Muscle layer of colon (tissue), 2 donors: ENCODE results near the gene SRPRB.

Experiments
- H3K27ac ChIP-seq: one replicate; pipeline ENCODE4 v1.7.0; 2013; ENCODE audit warnings: low read depth, mild to moderate bottlenecking, low read length, moderate library complexity
- H3K27me3 ChIP-seq, 2 donors: one replicate each; pipeline ENCODE4 v1.7.0; 2013; ENCODE audit warnings: low read length in 2 of 2, mild to moderate bottlenecking in 2 of 2; ENCODE audit not compliant: insufficient read depth in 2 of 2, control insufficient read depth in 1 of 2
- H3K36me3 ChIP-seq: one replicate; pipeline ENCODE4 v1.7.0; 2013; ENCODE audit warnings: mild to moderate bottlenecking, low read length; ENCODE audit not compliant: insufficient read depth
- H3K4me1 ChIP-seq: one replicate; pipeline ENCODE4 v1.7.0; 2013; ENCODE audit warnings: mild to moderate bottlenecking, low read length; ENCODE audit not compliant: insufficient read depth
- H3K4me3 ChIP-seq, 2 donors: one replicate each; pipeline ENCODE4 v1.7.0; 2013; ENCODE audit warnings: low read length in 2 of 2, low read depth in 1 of 2, mild to moderate bottlenecking in 1 of 2, moderate library complexity in 1 of 2
- H3K9ac ChIP-seq: one replicate; pipeline ENCODE4 v1.7.0; 2013; ENCODE audit warnings: low read length
- H3K9me3 ChIP-seq: one replicate; pipeline ENCODE4 v1.7.0; 2013; ENCODE audit warnings: mild to moderate bottlenecking, low read length
- donor health status: abdominal sarcoma.
- donor health status: Adenocarcinoma of cecum.

The SRPRB gene

DNA sequence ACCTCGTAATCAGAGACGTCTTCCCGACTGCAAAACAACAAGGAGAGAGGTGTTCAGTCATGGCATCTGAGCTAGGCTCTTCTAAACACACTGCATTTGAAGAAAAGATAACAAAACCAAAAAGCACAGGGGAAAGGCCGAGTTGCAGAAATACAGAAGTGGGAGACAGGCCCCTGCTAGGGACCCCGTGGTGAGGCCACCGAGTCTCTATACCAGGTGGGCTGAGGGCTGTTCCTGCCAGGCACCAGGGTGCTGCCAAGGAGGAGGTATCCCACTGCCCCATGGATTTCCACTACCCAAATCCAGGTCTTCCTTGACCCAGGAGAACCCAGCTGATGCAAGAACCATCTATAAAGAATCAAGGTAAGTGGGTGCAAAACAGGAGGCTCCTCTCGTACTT, 59.0 kb downstream of the SRPRB start:
- H3K27me3 ChIP-seq = no peaks in the 10 kb centered on the region
- no peaks in the 10 kb centered on the region for H3K4me1 ChIP-seq
- H3K4me3 ChIP-seq = no peak overlapping the region
- H3K9me3 ChIP-seq = no peaks in the 10 kb centered on the region
- H3K27ac ChIP-seq = no peak overlapping the region
- H3K36me3 ChIP-seq = no peaks in the 10 kb centered on the region
- no peak overlapping the region for H3K9ac ChIP-seq

- H3K9ac ChIP-seq = no peak overlapping the region
- no peaks in the 10 kb centered on the region for H3K4me1 ChIP-seq
- H3K27ac ChIP-seq = no peak overlapping the region
- H3K4me3 ChIP-seq = no peak overlapping the region
- H3K9me3 ChIP-seq = no peaks in the 10 kb centered on the region
- H3K36me3 ChIP-seq = no peaks in the 10 kb centered on the region
- no peaks in the 10 kb centered on the region for H3K27me3 ChIP-seq
Observed at GRCh38 chr3:133865136-133865855, 59.7 kb downstream of the SRPRB start.

GRCh38 chr3:133866141-133866540, 60.5 kb downstream of the SRPRB start:
- Histone ChIP-seq H3K9me3 (no peaks in the 10 kb centered on the region), H3K4me1 (no peaks in the 10 kb centered on the region), H3K4me3 (no peak overlapping the region), H3K27ac (no peak overlapping the region), H3K36me3 (no peaks in the 10 kb centered on the region), H3K9ac (no peak overlapping the region), H3K27me3 (no peaks in the 10 kb centered on the region)

GRCh38 chr3:133868186-133868585, 62.6 kb downstream of the SRPRB start:
- Histone ChIP-seq H3K9me3 (no peaks in the 10 kb centered on the region), H3K27ac (no peak overlapping the region), H3K36me3 (no peaks in the 10 kb centered on the region), H3K9ac (no peak overlapping the region), H3K4me1 (no peaks in the 10 kb centered on the region), H3K27me3 (no peaks in the 10 kb centered on the region), H3K4me3 (no peak overlapping the region)

DNA sequence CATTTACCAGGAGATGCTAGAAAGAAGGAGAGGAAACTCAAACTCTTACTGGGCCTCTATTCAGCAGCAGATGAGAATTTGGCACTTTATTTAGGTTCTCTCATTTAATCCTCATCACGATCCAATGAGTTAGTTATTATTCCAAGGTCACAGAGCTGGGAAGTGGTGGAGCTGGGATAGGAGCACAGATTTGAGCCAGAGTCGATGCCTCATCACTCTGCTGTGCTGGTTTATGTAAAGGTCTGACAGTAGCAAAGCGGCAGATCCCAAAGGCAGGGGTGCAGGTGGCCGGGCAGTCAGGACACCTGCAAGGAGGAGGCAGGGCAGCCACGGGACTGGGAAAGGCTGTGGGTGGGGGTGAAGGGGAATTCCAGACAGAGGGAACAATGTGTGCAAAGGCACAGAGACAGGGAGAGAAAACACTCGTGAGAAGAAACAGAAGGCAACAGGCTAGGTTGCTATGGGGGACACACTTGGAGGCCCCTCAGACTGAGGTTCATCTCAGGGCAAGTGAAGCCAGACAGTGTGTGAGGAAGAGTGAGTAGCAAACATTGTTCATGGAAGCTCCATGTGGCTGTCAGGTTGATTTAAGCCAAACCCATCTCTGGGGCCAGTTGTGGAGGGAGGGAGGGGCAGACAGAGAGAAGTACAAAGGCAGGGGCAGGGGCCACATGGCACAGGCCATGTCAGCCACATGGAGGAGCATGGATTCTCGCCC, 63.3 kb downstream of the SRPRB start:
- no peaks in the 10 kb centered on the region for H3K9me3 ChIP-seq
- no peak overlapping the region for H3K27ac ChIP-seq

GRCh38 chr3:133869586-133869985, 64.0 kb downstream of the SRPRB start:
- H3K4me1 ChIP-seq = no peaks in the 10 kb centered on the region
- no peak overlapping the region for H3K9ac ChIP-seq
- no peak overlapping the region for H3K4me3 ChIP-seq
- H3K9me3 ChIP-seq = no peaks in the 10 kb centered on the region
- no peaks in the 10 kb centered on the region for H3K27me3 ChIP-seq
- no peak overlapping the region for H3K27ac ChIP-seq
- H3K36me3 ChIP-seq = no peaks in the 10 kb centered on the region

More for the DNA sequence above, 63.3 kb downstream of the SRPRB start:
- Histone ChIP-seq H3K4me3 (no peak overlapping the region), H3K36me3 (no peaks in the 10 kb centered on the region), H3K9ac (no peak overlapping the region), H3K27me3 (no peaks in the 10 kb centered on the region), H3K4me1 (no peaks in the 10 kb centered on the region)

- no peak overlapping the region for H3K27ac ChIP-seq
- H3K27me3 ChIP-seq = no peaks in the 10 kb centered on the region
- no peaks in the 10 kb centered on the region for H3K4me1 ChIP-seq
- H3K9me3 ChIP-seq = no peaks in the 10 kb centered on the region
- H3K9ac ChIP-seq = no peak overlapping the region
- no peaks in the 10 kb centered on the region for H3K36me3 ChIP-seq
- no peak overlapping the region for H3K4me3 ChIP-seq
Observed at GRCh38 chr3:133870822-133871221, 65.2 kb downstream of the SRPRB start.
